ENCODE measurements around the gene SNX1.
"Not testable (repeated sequence)": the region's sequence is repeated elsewhere in the genome, so short reads cannot be mapped to it uniquely, and the experiment has no call there.

Gene SNX1

GRCh38 chr15:64112904-64113303 is 17.1 kb downstream of the SNX1 start:
- no peak for DNase-seq (ENCODE audit: low read depth)

- no peak for DNase-seq (ENCODE audit: low read depth)
Measured at GRCh38 chr15:64117759-64118487, 22.1 kb downstream of the SNX1 start.

GRCh38 chr15:64120322-64120721 is 24.5 kb downstream of the SNX1 start:
- not testable (repeated sequence) for DNase-seq (ENCODE audit: low read depth)

GRCh38 chr15:64121614-64122013 is 25.8 kb downstream of the SNX1 start:
- DNase-seq (ENCODE audit: low read depth), result no peak

- DNase-seq (ENCODE audit: low read depth), result no peak
Measured at GRCh38 chr15:64122444-64122843, 26.7 kb downstream of the SNX1 start.

GRCh38 chr15:64122936-64123351 is 27.2 kb downstream of the SNX1 start:
- no peak for DNase-seq (ENCODE audit: low read depth)

- no peak for DNase-seq (ENCODE audit: low read depth)
Measured at GRCh38 chr15:64125978-64126377, 30.2 kb downstream of the SNX1 start.

- DNase-seq (ENCODE audit: low read depth), result no peak
Measured at GRCh38 chr15:64127521-64128270, 31.9 kb downstream of the SNX1 start.

GRCh38 chr15:64130159-64130558 is 34.4 kb downstream of the SNX1 start:
- DNase-seq (ENCODE audit: low read depth), result no peak

- no peak for DNase-seq (ENCODE audit: low read depth)
Measured at GRCh38 chr15:64131547-64131946, 35.8 kb downstream of the SNX1 start.

GRCh38 chr15:64132217-64132616 is 36.4 kb downstream of the SNX1 start:
- DNase-seq (ENCODE audit: low read depth), result no peak

- DNase-seq (ENCODE audit: low read depth), result no peak
Measured at GRCh38 chr15:64133623-64134344, 38.0 kb downstream of the SNX1 start.

- DNase-seq (ENCODE audit: low read depth), result no peak
Measured at GRCh38 chr15:64134345-64134829, 38.6 kb downstream of the SNX1 start.

- DNase-seq (ENCODE audit: low read depth), result no peak
Measured at GRCh38 chr15:64136347-64136746, 40.6 kb downstream of the SNX1 start.

- DNase-seq (ENCODE audit: low read depth), result no peak
Measured at GRCh38 chr15:64137226-64137833, 41.5 kb downstream of the SNX1 start.

- DNase-seq (ENCODE audit: low read depth), result no peak
Measured at GRCh38 chr15:64138331-64138941, 42.7 kb downstream of the SNX1 start.

GRCh38 chr15:64141798-64142512 is 46.2 kb downstream of the SNX1 start:
- DNase-seq (ENCODE audit: low read depth), result no peak

- DNase-seq (ENCODE audit: low read depth), result no peak
Measured at GRCh38 chr15:64143276-64143675, 47.5 kb downstream of the SNX1 start.

GRCh38 chr15:64144192-64144564 is 48.4 kb downstream of the SNX1 start:
- no peak for DNase-seq (ENCODE audit: low read depth)

- no peak for DNase-seq (ENCODE audit: low read depth)
Measured at GRCh38 chr15:64144565-64145281, 48.9 kb downstream of the SNX1 start.

GRCh38 chr15:64146041-64146440 is 50.3 kb downstream of the SNX1 start:
- DNase-seq (ENCODE audit: low read depth), result no peak

Data from stimulated activated CD8-positive, alpha-beta memory T cell treated with anti-CD3 and anti-CD28 coated beads, Interleukin-15, amount 100 ng/mL, for 1 hour (primary cell).